ENCODE data around the gene HMOX1.
A peak's percentile ranks its signal among the peaks of the same experiment; 100 is the strongest.
"Not testable (repeated sequence)": the region's sequence is repeated elsewhere in the genome, so short reads cannot be mapped to it uniquely, and the experiment has no call there.

The HMOX1 gene

DNA sequence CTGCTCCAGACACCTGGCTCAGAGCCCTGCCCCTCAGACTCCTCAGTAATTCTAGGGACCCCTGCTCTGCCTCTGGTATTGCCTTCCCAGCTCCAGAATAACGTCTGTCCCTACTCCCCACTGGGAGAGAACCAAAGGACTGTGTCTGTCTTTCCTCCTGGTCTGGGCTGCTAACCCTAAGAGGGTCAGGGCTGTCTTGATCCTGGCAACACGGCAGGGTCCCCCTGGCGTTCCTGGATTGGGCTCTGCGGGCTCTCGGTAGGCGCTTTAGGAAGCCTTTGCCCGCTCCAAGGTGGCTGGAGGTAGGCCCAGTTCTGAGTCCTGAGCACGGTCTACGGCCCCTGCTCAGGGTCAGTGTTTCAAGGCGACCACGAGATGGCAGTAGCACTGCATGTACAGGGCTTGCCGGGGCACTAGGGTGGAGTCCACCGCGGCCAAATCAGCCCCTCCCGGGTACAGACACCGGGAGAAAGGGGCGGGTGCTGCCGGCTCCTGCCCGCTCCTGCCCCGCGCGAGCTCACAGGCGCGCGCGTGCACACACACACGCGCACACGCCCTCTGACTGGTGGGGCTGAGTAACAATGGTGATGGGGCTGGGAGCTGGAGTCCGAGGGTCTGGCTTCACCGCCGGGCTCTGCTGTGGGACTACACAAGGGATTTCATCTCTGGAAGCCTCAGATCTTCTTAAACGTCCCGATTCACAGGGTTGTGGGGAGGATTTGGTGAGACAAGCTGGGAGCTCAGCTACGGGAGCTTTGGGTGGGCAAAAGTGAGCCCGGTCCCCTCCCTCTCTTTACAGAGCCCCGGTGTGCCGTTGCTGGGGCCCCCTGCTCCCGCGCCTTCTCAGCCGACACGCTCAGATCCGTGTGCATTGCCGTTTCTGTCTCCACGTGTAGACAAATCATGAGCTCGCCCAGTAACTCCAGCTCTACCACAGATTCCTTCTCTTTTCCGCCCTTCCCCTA, 30.1 kb upstream of the HMOX1 start:
- peak; percentile 81 for DNase-seq

DNA sequence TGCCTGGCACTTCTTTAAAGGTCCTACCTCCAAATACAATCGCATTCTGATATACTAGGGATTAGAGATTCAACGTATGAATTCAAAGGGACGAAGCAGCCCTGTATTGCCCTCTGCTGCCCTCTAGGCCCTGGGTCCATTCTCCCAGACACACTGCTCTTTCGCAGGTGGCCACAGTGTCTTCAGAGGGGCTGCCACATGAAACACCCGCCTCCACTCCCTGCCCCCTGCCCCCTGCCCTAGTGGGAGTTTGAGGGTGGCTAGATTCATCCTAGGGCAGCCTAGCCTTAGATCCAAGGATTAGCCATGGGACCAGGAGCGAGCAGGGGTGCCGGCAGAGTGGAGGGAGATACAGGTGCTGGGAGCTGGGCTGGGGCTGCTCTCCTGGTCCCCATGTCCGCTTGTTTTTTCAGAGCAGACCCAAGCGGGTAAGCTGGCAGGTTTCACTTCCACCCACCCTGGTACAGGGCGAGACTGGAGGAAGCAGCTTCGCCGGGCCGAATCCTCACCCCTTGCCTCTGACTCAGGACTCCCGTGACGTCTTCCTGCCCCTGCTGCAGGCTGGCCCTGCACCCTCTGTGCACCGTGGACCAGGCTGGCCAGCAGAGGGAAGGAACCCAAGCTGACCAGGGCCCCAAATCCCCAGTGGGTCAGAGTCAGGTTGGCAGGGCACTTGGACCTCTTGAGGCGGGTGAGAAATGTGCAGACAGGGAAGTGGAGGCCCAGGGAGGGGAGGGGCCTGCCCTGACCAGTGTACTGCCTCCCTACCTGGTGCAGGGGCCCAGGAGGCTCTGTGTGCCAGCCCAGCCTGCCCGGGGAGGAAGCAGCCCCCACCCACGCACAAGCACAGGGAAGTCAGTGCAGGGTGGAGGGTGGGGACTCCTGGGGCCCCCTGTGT, 28.4 kb upstream of the HMOX1 start:
- DNase-seq: no peak

DNA sequence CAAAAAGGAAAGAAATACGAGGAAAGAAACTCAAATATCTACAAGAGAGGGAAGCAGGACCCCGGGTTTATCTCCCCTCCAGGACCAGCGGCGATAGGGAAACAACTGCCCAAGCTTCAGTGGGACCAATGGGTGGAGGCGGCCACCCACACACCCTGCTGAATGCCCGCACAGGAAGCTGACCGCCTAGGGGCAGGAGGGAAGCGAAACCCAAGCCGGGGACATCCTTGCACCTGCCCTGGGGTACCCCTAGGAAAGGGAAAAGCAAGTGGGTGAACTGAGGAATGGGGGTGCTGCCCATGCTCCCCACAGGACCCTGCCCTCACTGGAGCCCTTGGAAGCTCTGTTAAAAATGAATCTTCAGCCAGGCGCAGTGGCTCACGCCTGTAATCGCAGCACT, 27.6 kb upstream of the HMOX1 start:
- no peak for DNase-seq

DNA sequence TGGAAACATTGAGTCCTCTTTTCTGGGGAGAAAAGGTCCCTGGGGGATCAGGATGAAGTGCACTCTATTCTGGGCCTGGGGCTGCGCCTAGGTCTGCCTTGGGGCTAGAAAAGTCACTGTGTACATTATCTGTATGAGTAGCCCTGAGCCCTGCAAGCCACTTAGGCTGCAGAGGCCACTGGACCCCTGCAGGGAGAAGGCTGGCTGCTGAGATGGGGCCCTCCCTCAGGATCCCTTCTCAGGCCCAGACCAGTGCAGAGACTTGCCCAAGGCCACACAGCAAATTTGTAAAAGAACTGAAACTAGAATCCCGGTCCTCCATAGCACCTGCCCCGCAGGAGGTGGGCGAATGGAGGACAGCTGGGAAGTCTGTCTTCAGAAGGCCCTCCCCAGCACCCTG, 26.8 kb upstream of the HMOX1 start:
- no peak for DNase-seq

DNA sequence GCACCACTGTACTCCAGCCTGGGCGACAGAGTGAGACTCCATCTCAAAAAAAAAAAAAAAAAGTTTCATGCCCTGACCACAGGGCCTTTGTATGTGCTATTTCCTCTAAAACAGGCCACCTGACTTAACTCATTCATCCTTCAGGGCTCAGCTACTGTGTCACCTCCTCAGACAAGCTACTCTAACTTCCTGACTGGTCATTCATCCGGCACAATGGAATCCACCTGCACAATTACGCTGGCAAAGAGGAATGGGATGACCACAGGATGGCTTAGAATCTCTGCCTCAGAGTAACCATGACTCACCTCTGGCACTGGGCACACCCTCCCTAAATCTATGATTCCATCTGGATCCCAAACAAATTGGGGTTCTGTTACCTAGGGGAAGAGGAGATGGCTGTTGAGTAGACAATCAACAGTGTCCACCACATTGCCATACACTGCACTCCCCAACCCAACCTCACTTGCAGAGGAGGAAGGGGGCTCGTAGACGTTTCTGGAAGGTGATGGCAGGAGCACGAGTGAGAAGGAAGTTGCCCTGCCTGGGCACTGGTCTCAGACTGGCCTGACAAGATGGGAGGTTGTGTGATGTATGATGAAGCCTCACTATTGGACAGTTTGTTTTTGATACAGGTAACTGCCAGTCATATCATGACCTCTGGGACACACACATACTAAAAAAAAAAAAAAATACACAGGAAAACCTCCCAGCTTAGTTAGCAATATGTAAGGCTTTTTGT, 22.8 kb upstream of the HMOX1 start:
- DNase-seq: no peak

DNA sequence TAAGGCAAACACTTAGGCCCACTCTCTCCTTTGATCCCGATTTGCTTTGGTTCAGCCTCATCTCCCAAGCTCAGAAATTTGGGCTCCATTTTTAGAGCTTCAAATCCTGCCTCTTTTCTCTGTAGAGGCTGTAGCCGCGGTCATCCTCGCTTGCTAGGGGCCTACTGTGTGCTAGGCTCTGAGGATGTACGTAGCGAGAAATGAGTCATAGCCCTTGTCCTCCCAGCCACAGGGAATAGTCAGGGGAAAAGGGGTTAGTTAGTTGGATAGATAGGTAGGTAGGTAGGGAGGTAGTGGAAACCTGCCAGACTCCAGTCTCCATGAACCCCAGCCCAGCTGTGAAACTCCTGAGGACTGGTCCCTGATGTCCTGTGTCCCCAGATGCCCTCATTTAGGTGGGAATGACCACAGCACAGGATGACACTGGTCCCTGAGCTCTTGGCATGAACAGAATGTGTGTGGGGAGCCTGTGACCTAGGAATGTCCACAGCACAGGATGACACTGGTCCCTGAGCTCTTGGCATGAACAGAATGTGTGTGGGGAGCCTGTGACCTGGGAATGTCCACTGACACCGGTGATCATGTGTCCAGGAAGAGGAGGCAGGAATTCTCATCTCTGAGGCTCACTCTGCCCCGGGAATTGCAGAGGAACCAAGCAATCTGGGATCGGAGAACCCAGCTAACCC, 21.4 kb upstream of the HMOX1 start:
- DNase-seq: no peak

DNA sequence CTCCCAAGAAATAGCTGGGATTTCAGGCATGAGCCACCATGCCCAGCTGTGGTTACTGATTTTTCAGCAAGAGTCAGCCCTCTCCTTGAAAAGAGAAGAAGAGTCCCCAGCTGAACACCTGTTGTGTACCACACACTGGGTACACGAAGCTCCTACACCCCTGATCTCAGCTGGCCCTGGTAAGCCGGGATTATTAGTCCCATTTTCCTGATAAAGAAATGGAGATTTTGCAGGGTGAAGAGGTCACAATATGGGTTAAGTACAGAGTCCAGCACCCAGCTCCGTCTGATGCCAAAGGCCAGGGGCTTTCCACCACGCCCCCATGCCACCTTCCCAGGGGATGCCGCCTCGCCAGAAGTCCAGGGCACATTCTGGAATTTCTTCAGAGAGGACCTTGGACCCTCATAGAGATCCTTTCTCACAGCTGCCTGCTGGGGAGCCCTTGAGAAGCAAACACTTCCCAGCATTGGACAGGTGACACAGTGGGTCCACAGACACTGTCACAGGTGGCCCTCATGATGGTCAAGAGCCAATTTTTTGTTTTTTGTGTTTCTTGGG, 19.8 kb upstream of the HMOX1 start:
- no peak for DNase-seq

DNA sequence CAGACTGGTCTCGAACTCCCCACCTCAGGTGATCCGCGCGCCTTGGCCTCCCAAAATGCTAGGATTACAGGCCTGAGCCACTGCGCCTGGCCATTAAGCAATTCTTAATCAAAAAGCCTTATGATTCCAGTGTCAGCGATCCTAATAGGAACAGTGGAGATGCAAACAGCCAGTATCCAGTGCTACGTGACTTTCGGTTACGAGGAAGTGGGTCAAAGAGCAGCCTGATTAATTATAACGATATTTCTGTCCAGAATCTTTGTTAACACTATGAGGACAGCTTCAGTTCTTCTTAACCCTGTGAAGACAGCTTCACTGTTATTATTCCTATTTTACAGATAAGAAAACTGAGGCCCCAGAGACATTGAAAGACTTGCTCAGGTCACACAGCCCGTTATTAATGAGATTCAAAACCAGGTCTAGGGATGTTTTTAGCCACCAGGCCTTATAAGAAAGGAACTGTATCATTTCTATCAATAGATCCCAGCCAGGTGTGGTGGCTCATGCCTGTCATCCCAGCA, 17.3 kb upstream of the HMOX1 start:
- no peak for DNase-seq

DNA sequence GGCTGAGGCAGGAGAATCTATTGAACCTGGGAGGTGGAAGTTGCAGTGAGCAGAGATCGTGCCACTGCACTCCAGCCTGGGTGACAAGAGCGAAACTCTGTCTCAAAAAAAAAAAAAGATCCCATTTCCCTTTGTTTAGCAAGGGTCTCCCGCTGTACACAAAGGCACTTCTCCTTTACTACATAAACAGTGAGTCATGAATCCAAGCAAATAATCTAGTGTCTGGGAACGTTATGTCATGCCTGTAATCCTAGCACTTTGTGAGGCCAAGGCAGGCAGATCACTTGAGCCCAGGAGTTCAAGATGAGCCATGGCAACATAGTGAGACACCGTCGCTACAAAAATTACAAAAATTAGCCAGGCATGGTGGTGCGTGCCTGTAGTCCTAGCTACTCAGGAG, 16.7 kb upstream of the HMOX1 start:
- not testable (repeated sequence) for DNase-seq

DNA sequence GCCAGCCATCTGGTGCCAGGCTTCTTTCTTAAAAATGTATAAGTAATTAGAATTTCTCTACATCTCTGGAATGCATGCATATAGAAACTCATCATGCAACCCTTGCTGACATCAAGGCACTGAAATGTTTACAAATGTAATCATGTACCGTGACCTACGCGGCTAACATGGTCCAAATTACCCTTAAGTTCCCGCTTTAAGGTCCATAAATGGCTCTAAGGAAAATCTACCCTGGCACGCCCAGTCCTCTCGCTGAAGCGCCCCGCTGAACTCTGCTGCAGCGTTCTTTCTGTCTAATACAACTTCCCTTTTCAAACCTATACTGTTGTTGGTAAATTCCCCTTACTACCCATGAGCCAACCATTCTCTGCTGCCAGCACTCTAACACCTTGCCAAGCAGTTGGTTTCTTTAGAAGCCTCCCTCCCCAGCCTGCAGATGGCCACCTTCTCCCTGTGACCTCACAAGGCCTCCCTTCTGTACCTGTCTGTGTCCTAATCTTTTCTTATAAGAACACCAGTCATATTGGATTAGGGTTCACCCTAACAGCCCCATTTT, 13.5 kb upstream of the HMOX1 start:
- DNase-seq: no peak

DNA sequence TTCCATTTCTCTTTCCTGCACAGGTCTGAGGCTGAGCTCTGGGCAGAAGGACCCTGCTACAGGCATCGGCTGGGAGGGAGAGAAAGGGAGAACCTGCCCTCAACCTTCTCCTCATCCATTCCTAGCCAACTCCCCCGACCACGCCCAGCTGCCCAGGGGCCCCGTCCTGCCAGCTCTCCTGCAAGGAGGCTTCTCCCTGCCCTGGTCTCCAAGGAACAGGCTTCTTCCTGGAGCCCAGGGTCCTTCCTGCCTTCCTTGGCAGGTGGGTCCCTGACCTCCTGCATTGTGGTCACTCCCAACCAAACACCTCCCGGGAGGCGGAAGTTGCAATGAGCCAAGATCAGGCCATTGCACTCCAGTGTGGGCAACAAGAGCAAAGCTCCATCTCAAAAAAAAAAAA, 12.5 kb upstream of the HMOX1 start:
- no peak for DNase-seq

DNA sequence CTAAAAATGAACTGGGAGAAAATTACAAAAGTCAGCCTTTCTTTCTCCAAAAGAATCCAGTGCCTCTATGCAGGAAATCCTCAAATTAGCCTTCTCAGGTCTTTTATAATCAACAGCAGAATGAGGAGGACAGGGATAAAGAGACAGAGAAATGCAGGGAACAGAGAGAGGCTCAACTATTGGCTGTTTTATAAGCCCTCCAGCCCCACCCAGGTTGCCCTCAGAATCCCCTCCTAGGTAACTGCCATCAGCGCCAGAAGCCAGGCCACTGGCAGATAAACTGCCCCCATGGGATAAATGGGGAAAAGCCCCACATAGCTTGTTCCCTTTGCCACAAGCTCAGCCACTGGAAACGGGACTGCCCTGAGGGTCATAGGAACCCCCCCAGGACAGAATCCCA, 10.9 kb upstream of the HMOX1 start:
- no peak for DNase-seq

DNA sequence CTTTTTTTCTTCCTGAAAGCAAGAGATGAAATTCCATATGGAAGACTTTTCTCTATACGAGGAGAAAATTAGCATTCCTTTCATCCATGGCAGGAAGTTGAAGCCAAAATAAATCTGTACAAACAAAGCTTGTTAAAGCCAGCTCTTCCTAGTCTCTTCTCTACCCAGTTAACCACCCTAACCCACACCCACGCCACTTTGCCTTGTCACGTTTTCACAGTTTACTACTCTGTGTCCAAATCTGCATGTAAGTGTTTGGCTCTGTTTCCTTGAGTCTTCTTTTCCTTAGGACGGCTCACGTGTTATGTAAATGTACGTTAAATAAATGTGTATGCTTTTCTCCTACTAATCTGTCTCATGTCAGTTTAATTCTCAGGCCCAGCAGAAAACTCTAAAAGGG, 7.1 kb upstream of the HMOX1 start:
- DNase-seq: no peak

DNA sequence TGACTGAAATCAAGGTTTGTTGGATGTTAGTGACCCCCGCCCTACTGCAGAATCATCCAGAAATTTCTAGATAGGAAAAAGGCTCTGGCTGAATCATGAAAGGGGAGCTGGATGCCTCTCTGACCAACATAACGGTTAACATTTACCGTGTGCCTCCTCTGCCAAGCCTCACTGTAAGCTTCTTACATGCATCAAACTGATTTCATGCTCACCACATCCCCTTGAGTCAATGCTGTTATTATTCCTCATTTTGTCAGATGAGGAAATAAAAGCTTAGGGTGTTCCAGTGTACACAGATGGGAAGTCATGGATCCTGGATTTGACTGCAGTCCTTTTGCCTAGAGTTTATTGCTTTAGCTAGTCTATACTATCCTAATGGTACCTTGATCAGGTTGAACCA, 5.9 kb upstream of the HMOX1 start:
- DNase-seq: no peak

DNA sequence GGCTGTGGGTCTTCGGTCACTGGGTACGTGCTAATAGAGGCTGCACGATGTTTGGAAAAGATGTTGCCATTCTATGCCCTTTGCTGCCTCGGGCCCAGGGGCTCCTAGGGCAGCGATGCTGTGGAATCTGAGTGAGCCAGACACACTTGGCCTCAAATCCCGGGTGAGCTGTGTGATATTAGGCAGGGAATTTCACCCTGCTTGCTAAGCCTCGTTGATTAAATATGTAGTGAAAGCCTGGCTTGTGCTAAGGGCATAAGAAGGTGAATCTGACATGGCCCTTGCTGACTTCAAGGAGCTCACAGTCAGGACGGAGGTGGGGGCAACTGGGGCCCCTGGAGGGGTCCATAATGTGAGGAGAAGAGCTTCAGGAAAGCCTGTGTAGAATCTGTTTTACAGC, 5.4 kb upstream of the HMOX1 start:
- DNase-seq: no peak

DNA sequence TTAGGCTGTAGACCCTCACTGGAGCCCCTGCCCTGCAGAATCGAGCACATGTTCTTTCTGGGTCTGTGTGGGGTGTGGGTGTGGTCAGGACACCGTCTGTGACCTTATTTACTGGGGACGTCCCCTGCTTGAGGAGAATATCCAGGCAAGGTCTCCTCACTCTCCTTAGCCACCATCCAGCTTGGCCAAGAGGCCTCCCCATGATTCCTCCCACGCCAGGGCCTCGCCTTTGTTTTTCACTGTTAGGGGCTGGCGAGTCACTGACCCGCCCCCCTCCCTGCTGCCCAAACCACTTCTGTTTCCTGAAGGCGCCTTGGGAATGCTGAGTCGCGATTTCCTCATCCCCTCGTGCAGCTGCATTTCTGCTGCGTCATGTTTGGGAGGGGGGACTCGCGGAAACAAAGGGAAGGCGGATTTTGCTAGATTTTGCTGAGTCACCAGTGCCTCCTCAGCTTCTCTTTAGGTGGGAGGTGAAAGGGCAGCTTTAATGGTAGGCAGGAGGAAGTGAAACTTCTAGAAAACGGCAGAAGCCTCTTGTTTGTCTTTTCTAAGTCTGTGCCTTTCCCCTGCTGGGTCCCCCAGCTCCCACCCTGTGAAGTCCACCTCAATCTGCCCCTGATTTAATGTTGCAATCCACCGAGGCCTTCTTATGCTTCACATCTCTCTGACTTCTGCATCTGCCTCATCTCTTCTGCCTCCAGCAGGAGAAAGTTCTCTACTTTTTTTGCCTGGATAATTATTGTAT, 4.0 kb upstream of the HMOX1 start:
- DNase-seq: peak; percentile 83

DNA sequence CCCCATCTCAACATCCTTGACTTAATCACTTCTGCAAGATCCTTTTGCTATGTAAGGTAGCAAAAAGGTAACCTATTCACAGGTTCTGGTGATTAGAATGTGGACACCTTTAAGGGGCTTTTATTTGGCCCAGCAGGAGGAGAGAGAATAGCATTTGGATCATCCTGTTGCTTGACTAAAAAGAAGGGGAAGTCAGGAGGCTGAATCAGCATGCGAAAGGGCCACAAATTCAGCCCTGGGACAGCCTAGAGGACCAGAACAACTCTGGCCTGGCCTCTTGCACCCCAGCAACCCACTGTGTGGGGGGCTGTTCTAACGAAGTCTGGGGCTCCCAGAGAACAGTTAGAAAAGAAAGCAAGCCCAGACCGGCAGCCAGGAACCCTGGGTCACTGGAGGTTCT, 3.2 kb upstream of the HMOX1 start:
- no peak for DNase-seq

DNA sequence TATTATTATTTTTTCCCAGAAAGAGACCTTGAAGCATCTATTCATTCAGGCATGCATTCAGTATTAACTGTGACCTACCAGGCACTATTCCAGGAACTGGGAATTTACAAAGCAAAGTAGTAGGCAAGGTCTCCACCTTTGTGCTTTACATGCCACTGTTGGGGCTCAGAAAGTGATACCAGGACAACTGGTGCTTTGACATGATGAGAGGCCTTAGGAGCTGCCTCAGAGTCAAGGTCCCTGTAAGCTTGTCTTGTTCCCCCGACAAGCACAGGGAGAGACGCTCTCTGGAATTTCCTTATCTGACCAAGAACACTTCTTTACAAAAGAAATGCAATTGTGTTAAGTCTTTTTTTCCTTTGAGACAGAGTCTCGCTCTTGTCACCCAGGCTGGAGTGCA, 2.3 kb upstream of the HMOX1 start:
- no peak for DNase-seq

DNA sequence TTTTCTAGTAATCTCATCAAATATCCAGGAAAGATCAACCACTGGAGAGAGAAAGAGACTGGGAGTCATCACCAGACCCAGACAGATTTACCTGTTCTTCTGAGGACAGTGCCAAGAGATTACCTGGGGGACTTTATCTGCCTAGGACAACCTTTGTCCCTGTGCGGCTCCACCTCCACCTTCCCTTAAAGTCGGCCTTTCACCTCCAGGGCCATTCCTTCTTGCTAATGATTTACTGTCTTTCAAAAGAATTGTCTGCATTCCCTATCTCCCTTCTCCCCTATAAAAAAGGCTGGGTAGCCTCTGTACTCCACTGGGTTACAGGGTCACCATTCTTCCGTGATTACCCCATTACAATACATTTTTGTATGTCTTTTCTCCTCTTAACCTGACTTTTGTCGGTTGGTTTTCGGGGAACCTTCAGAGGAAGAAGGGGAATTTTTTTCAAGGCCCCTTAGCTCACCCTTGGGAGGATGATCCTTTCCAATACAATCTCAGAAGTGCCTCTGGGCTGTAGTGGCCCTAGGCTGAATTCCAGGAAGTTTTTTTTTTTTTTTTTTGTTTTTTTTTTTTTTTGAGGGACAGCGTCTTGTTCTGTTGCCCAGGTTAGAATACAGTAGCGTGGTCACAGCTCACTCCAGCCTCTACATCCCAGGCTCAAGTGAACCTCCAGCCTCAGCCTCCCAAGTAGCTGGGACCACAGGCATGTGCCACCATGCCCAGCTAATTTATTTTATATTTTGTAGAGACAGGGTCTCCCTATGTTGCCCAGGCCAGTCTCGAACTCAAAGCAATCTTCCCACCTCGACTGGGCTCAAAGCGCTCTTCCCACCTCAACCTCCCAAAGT, 1.5 kb upstream of the HMOX1 start:
- no peak for DNase-seq

DNA sequence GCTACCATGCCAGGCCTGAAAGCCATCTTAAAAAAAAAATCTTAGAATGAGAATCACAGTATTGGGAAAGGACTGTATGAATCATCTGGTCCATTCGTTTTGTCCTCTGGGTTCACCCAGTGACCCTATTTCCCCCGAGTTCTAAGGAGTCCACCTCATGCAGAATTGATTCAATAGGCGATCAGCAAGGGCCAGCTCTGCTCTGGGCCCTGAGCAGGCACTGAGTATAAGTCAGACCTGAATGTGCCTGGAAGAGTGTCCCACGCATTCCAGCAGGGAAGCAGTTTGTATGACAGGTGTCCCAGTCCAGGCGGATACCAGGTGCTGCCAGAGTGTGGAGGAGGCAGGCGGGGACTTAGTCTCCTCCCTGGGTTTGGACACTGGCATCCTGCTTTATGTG, 883 bp upstream of the HMOX1 start:
- DNase-seq: no peak
